Measurements from ENCODE around the gene RFX5. TPM values are rescaled to one million over a fixed set of nuclear protein-coding genes. Genes with fewer than 3 reads are reported as not detected.

The RFX5 gene
- total RNA-seq, 6 donors from 2014 or later = 31.5 to 55.5 (median 43.2) TPM

- ATAC-seq (ENCODE audit: low FRiP score in 2 of 2) (no peak), DNase-seq (no peak)
- WGBS, 2 donors = 83 to 87% methylated on average over 5 to 7 of the region's 7 CpGs
- Histone ChIP-seq H3K27ac (peak overlapping the region in 2 of 4 donors; percentile 24 to 84), H3K9me3 (no peaks in the 10 kb centered on the region), H3K4me1 (peaks cover 33 to 52% (median 42%) of the 10 kb centered on the region in 4 donors), H3K36me3 (peaks cover 16 to 45% (median 27%) of the 10 kb centered on the region in 4 donors), H3K4me3 (peak overlapping the region in 2 of 4 donors; percentile 63 to 66), H3K27me3 (no peaks in the 10 kb centered on the region)
- no peak for TF ChIP-seq POLR2AphosphoS5 (IDR thresholded peaks at IDR 0.05)
- TF ChIP-seq, protein P1, sequence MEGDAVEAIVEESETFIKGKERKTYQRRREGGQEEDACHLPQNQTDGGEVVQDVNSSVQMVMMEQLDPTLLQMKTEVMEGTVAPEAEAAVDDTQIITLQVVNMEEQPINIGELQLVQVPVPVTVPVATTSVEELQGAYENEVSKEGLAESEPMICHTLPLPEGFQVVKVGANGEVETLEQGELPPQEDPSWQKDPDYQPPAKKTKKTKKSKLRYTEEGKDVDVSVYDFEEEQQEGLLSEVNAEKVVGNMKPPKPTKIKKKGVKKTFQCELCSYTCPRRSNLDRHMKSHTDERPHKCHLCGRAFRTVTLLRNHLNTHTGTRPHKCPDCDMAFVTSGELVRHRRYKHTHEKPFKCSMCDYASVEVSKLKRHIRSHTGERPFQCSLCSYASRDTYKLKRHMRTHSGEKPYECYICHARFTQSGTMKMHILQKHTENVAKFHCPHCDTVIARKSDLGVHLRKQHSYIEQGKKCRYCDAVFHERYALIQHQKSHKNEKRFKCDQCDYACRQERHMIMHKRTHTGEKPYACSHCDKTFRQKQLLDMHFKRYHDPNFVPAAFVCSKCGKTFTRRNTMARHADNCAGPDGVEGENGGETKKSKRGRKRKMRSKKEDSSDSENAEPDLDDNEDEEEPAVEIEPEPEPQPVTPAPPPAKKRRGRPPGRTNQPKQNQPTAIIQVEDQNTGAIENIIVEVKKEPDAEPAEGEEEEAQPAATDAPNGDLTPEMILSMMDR (IDR thresholded peaks at IDR 0.05) = no peak
- TF ChIP-seq POLR2A (IDR thresholded peaks at IDR 0.05) = no peak
- no peak for TF ChIP-seq EP300 (IDR thresholded peaks at IDR 0.05)
Observed at GRCh38 chr1:151369302-151369610, 22.2 kb upstream of the RFX5 start.

GRCh38 chr1:151368393-151369301 lies 21.6 kb upstream of the RFX5 start:
- ATAC-seq (ENCODE audit: low FRiP score in 2 of 2) (no peak), DNase-seq (peak in 1 of 2 donors; percentile 41)
- H3K27ac ChIP-seq = peak overlapping the region in 2 of 4 donors; percentile 24 to 35
- H3K4me1 ChIP-seq = peaks cover 33 to 52% (median 42%) of the 10 kb centered on the region in 4 donors
- no peaks in the 10 kb centered on the region for H3K27me3 ChIP-seq
- H3K9me3 ChIP-seq = no peaks in the 10 kb centered on the region
- no peak overlapping the region for H3K4me3 ChIP-seq
- no peak for TF ChIP-seq POLR2AphosphoS5 (IDR thresholded peaks at IDR 0.05)
- no peak for TF ChIP-seq POLR2A (IDR thresholded peaks at IDR 0.05)
- no peak for TF ChIP-seq EP300 (IDR thresholded peaks at IDR 0.05)
- TF ChIP-seq, protein P1 (IDR thresholded peaks at IDR 0.05) = no peak
- 82 to 89% methylated on average over 8 to 19 of the region's 20 CpGs for WGBS, 2 donors
- peaks cover 18 to 51% (median 31%) of the 10 kb centered on the region in 4 donors for H3K36me3 ChIP-seq

- TF ChIP-seq EP300 (IDR thresholded peaks at IDR 0.05) = no peak
- Histone ChIP-seq H3K27ac (peak overlapping the region in 1 of 4 donors; percentile 35), H3K27me3 (no peaks in the 10 kb centered on the region), H3K4me3 (no peak overlapping the region), H3K4me1 (peaks cover 28 to 46% (median 37%) of the 10 kb centered on the region in 4 donors), H3K36me3 (peaks cover 18 to 59% (median 35%) of the 10 kb centered on the region in 4 donors), H3K9me3 (peaks cover 0 to 3% (median 0%) of the 10 kb centered on the region in 4 donors)
- no peak for DNase-seq
- WGBS, 2 donors = 77 to 80% methylated on average over 8 of the region's 8 CpGs
- ATAC-seq (ENCODE audit: low FRiP score in 2 of 2) = no peak
Observed at GRCh38 chr1:151367658-151368392, 20.8 kb upstream of the RFX5 start.

GRCh38 chr1:151364996-151365395 lies 17.9 kb upstream of the RFX5 start:
- H3K36me3 ChIP-seq = peaks cover 18 to 60% (median 39%) of the 10 kb centered on the region in 4 donors
- 91 to 92% methylated on average over 4 of the region's 4 CpGs for WGBS, 2 donors
- ATAC-seq (ENCODE audit: low FRiP score in 2 of 2) (no peak), DNase-seq (no peak)
- TF ChIP-seq POLR2A (IDR thresholded peaks at IDR 0.05) = no peak
- H3K4me3 ChIP-seq = no peak overlapping the region
- peaks cover 8 to 20% (median 13%) of the 10 kb centered on the region in 4 donors for H3K4me1 ChIP-seq
- peaks cover 0 to 11% (median 2%) of the 10 kb centered on the region in 4 donors for H3K9me3 ChIP-seq
- no peaks in the 10 kb centered on the region for H3K27me3 ChIP-seq
- H3K27ac ChIP-seq = no peak overlapping the region

DNA sequence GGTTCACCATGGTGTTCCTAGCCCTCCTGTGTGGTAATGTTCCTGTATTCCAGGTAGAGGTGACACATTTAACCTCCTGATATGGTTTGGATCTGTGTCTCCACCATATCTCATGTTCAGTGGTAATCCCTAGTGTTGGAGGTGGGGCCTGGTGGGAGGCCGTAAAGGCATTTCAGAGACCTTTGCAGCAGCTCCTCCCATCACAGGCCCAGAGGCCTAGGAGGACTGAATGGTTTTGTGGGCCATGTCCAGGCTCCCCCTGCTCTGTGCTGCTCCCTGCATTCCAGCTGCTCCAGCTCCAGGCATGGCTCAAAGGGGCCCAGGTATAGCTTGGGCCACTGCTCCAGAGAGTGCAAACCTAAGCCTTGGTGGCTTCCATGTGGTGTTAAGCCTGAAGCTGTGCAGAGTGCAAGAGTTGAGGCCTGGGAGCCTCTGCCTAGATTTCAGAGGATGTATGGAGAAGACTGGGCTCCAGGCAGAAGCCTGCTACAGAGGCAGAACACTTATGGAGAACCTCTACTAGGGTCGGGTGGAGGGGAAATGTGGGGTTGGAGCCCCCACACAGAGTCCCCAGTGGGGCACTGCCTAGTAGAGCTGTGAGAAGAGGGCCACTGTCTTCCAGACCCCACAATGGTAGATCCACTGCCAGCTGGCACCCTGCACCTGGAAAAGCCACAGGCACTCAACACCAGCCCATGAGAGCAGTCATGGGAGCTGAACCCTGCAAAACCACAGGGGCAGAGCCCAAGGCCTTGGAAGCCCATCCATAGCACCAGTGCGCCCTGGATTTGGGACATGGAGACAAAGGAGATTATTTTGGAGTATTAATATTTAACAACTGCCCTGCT lies 15.5 kb upstream of the RFX5 start:
- no peaks in the 10 kb centered on the region for H3K27me3 ChIP-seq
- no peak overlapping the region for H3K4me3 ChIP-seq
- peaks cover 0 to 11% (median 2%) of the 10 kb centered on the region in 4 donors for H3K9me3 ChIP-seq
- WGBS, 2 donors = 96 to 100% methylated on average over 3 of the region's 3 CpGs
- H3K4me1 ChIP-seq = no peaks in the 10 kb centered on the region
- DNase-seq (no peak), ATAC-seq (ENCODE audit: low FRiP score in 2 of 2) (no peak)
- H3K27ac ChIP-seq = no peak overlapping the region
- TF ChIP-seq EP300 (IDR thresholded peaks at IDR 0.05) (no peak), POLR2A (IDR thresholded peaks at IDR 0.05) (no peak), POLR2AphosphoS5 (IDR thresholded peaks at IDR 0.05) (no peak)
- TF ChIP-seq, protein P1 (IDR thresholded peaks at IDR 0.05) = no peak
- H3K36me3 ChIP-seq = peaks cover 14 to 45% (median 37%) of the 10 kb centered on the region in 4 donors

Measured in upper lobe of left lung (tissue), 6 donors.